HS-27A (cell line): ENCODE data around the gene AHNAK2.
"Not testable (repeated sequence)": the region's sequence is repeated elsewhere in the genome, so short reads cannot be mapped to it uniquely, and the experiment has no call there.

Source experiments
- DNase-seq: peaks from one replicate; pipeline ENCODE4 v3.0.0-alpha.2; 2012; ENCODE audit warnings: low read depth, missing footprints

AHNAK2 gene

GRCh38 chr14:104927432-104927816 is 50.8 kb downstream of the AHNAK2 start:
- no peak for DNase-seq

- no peak for DNase-seq
Measured at GRCh38 chr14:104926619-104927431, 51.3 kb downstream of the AHNAK2 start.

DNA sequence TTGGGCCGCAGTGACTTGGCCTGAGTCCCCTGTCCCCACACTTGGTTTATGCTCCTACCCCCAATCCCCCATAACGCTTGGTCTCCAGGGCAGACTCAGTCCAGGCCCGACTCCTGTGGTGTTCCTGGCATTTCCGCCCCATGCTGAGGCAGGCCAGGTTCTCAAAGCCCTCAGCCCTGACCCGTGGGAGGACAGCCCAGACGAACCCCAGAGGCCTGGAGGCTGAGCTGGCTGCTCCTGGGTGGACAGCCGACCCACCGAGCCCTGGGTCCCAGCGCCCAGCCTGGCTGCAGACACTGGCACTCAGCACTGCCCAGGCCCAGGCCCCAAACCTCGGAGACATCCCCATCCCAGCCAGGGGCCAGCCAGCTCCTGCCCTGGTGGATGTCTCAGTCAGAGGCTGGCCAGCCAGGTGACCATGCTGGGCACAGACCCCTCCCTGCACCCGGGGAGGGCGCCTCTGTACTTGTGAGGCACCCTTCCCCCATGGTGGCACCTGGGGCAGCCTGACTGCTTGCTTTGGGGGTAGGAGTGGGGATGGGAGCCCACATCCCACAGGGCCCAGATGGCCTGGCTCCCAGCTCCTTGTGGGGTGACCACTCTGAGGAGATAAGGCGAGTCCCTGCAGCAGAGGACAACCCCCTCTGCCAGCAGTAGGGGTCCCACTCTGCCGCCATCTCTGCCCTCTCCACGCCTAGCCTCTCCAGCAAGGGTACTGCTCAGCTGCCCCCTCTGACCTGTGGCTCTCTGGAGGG is 52.1 kb downstream of the AHNAK2 start:
- no peak for DNase-seq

DNA sequence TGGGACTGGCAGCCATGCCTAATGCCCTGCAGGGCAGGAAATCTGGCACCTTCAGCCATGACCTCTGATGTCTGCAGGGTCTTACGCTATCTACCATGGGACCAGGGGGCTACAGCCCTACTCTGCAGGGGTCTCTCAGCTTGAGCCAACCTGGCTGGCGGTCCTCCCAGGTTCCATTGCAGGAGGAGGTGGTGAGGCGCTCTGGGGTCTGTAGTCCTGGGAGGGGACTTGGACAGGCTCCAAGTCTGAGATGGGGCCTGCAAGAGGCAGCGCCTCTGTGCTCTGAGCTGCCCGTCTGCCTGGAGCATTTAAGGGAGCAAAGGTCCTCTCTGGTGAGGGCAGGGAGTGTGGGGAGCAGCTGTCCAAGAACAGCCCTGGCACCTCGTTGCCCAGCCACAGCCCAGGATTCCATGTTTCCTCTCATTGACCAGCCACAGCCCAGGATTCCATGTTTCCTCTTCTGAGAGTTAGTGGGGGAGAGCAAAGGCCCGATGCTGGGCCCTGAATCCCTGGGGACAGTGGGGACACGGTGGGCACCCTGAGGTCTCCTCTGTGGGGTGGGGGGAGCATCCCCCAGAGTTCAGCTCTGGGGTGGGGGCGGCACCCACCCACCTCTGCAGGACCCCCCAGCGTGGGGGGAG is 52.8 kb downstream of the AHNAK2 start:
- no peak for DNase-seq

- DNase-seq: no peak
Measured at GRCh38 chr14:104924421-104925213, 53.6 kb downstream of the AHNAK2 start, which contains the start of gene PLD4. Gene PLD4 (plus strand): TSS chr14:104924879. CDS start chr14:104927141, 2,262 bp downstream.

- DNase-seq: no peak
Measured at GRCh38 chr14:104923640-104924420, 54.3 kb downstream of the AHNAK2 start.

- DNase-seq: no peak
Measured at GRCh38 chr14:104919993-104920315, 58.2 kb downstream of the AHNAK2 start.

GRCh38 chr14:104919152-104919992 is 58.8 kb downstream of the AHNAK2 start:
- not testable (repeated sequence) for DNase-seq

DNA sequence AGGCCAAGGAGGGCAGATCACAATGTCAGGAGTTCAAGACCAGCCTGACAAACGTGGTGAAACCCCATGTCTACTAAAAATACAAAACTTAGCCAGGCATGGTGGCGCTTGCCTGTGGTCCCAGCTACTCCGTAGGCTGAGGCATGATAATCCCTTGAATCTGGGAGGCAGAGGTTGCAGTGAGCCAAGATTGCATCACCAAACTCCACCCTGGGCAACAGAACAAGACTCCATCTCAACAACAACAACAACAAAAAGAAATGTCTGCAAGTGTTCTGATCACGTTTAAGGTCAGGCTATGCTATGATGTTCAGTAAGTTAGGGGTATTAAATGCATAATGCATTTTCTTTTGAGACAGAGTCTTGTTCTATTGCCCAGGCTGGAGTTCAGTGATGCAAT is 60.2 kb downstream of the AHNAK2 start:
- DNase-seq: no peak

DNA sequence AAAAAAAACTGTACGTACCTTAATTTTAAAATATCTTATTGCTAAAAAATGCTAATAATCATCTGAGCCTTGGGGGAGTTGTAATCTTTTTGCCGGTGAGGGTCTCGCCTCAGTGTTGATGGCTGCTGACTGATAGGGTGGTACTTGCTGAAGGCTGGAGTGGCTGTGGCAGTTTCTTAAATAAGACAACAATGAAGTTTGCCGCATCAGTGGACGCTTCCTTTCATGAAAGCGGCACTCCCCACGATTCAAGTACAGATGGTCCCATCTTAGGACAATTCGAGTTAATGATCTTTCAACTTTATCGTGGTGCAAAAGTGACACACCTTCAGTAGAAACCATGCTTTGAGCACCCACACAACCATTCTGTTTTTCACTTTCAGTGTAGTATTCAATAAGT is 61.1 kb downstream of the AHNAK2 start:
- DNase-seq: no peak

GRCh38 chr14:104913435-104913834 is 64.7 kb downstream of the AHNAK2 start:
- DNase-seq: no peak

- DNase-seq: no peak
Measured at GRCh38 chr14:104912053-104912452, 66.1 kb downstream of the AHNAK2 start.

DNA sequence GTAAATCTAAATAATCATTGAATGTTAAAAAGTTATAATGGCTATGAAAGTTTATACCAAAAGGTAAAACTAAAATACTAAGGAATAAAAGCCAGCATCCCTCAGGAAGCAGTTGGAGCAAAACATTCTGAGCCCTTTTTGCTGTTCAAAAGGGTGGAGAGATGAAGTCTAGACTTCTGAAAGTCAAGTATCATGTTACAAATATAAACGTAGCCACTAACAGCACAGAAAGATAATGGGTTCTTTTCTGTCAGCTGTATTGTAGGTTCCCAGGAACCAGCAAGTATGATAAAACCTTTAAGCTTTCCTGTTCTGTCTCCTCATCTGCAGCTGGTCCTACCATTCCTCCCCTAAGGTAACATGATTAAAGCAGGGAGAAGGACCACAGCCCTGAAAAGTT is 69.9 kb downstream of the AHNAK2 start:
- DNase-seq: no peak

DNA sequence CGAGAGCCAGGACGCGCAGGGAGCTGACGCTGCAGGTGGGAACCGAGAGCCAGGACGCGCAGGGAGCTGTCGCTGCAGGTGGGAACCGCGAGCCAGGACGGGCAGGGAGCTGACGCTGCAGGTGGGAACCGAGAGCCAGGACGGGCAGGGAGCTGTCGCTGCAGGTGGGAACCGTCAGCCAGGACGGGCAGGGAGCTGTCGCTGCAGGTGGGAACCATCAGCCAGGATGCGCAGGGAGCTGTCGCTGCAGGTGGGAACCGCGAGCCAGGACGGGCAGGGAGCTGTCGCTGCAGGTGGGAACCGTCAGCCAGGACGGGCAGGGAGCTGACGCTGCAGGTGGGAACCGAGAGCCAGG is 72.6 kb downstream of the AHNAK2 start:
- not testable (repeated sequence) for DNase-seq

DNA sequence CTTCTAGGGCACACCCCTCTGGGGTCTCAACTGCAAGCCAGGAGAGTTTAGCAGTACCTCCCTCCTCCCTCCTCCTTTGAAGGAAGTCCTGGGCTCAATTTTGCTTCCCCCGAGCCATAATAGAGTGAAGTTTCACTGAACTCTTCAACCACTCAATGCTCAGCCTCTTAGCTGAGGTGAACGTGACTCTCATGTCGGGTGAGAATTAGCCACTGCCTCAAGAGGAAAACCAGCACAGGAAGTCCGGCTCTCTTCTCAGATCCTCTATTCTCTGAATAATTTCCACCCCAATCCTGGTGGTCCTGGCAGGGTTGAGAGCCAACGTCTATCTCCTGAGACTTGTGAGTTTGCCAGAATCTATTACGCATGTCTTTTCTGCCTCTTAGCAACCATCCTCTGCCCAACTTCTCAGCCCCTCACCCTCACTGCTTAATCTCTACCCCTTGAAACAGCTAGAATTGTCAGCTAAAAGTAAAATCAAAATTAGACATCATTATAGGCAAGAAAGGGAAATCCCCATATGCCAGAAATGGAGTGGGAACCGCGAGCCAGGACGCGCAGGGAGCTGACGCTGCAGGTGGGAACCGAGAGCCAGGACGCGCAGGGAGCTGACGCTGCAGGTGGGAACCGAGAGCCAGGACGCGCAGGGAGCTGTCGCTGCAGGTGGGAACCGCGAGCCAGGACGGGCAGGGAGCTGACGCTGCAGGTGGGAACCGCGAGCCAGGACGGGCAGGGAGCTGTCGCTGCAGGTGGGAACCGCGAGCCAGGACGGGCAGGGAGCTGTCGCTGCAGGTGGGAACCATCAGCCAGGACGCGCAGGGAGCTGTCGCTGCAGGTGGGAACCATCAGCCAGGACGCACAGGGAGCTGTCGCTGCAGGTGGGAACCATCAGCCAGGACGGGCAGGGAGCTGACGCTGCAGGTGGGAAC is 73.3 kb downstream of the AHNAK2 start:
- DNase-seq: not testable (repeated sequence)

DNA sequence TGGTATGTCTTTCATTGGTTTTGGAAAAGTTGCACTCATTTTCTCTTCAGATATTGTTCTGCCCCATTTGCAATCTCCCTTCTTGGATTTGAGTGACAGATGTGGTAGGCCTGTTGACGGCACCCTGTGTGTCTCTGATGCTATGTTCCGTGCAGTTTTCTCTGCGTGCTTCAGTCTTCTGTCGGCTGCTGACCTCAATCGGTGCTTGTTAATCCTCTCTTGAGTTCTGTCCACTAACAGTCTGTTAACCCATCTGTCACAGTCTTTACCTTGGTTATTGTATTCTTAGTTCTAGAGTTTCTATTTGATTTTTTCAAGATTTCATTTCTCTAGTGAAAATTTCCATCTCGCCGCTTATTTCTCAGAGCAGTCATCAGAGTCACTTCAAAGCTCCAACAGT is 74.2 kb downstream of the AHNAK2 start:
- DNase-seq: no peak

GRCh38 chr14:104900639-104901512 is 77.3 kb downstream of the AHNAK2 start:
- no peak for DNase-seq

DNA sequence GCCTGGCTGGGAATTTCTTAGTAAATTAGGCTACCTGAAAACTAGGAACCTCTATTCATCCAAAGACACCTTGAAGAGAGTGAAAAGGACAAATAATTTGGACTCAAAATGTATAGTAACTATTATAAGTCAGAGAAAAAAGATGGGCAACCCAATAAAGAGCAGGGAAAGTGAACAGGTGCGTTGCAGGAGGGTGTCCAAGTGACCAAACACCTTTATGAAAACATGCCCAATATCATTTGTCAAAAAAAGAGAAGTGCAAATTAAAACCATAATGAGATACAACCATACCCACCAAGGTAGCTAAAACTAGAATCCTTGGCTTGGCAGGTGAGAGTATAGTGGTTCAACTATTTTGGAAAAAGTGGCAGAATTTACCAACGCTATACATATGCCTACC is 78.4 kb downstream of the AHNAK2 start:
- DNase-seq: no peak
